Dermis lymphatic vessel endothelial cell (primary cell): ENCODE measurements around the gene LHX3. TPM values are rescaled to one million over a fixed set of nuclear protein-coding genes. Genes with fewer than 3 reads are reported as not detected.

Experiments used
- total RNA-seq: library from RNA; depleted of rRNA; stranded (reverse); fragments of >200 nt; gene quantifications from 2 replicates; pipeline ENCODE4 v1.2.1, GENCODE V29; 2014

Gene LHX3
- not detected in 2 replicates for total RNA-seq

GRCh38 chr9:136204838-136205706, at the start of gene LHX3:
LHX3 (minus strand) TSS chr9:136205128; CDS start chr9:136205012, 116 bp downstream.

GRCh38 chr9:136245219-136246150, 40.6 kb upstream of the LHX3 start, which contains the start of gene QSOX2:
QSOX2 (minus strand) TSS chr9:136245812; CDS start chr9:136245803, 9 bp downstream.

Other genes with a start within 250 kb of the LHX3 start
- gene UBAC1, start 243.8 kb downstream of the LHX3 start, total RNA-seq = 23.6 and 26.8 TPM in 2 replicates
- 11.5 and 14.0 TPM in 2 replicates for gene NACC2, start 109.8 kb downstream of the LHX3 start, total RNA-seq
- gene TMEM250, start 86.3 kb downstream of the LHX3 start, total RNA-seq = 33.1 and 38.2 TPM in 2 replicates
- gene QSOX2, start 40.7 kb upstream of the LHX3 start, total RNA-seq = 5.3 and 5.9 TPM in 2 replicates
- gene CCDC187, start 99.0 kb upstream of the LHX3 start, total RNA-seq = not detected in 2 replicates
- gene GPSM1, start 122.4 kb upstream of the LHX3 start, total RNA-seq = 13.8 and 19.9 TPM in 2 replicates
- 10.0 and 11.8 TPM in 2 replicates for gene DNLZ, start 158.6 kb upstream of the LHX3 start, total RNA-seq
- 0.09 and 0.43 TPM in 2 replicates for gene CARD9, start 168.5 kb upstream of the LHX3 start, total RNA-seq
- 2.9 and 5.8 TPM in 2 replicates for gene SNAPC4, start 195.0 kb upstream of the LHX3 start, total RNA-seq
- gene ENTR1, start 205.5 kb upstream of the LHX3 start, total RNA-seq = 21.9 and 22.3 TPM in 2 replicates
- 33.1 and 38.8 TPM in 2 replicates for gene PMPCA, start 205.5 kb upstream of the LHX3 start, total RNA-seq
- gene INPP5E, start 234.7 kb upstream of the LHX3 start, total RNA-seq = 3.3 and 3.5 TPM in 2 replicates